Astrocyte (in vitro differentiated cells and primary cell): Measurements from ENCODE around the gene CA14. TPM values are rescaled to one million over a fixed set of nuclear protein-coding genes. Genes with fewer than 3 reads are reported as not detected.
A peak's percentile ranks its signal among the peaks of the same experiment; 100 is the strongest.
"Not testable (repeated sequence)": the region's sequence is repeated elsewhere in the genome, so short reads cannot be mapped to it uniquely, and the experiment has no call there.

Experiments used
- DNase-seq: peaks from one replicate; pipeline ENCODE4 v3.0.0-alpha.2; 2010; ENCODE audit warnings: low read depth
- FAIRE-seq: peaks from 2 replicates; lab custom pipeline; 2011; peaks lifted over from hg19 to GRCh38; lab: Jason Lieb, UNC
- H2AFZ ChIP-seq: 2 replicates; pipeline ENCODE4 v1.6.0; 2012; ENCODE audit warnings: low read depth, low read length, inconsistent platforms
- H3K27ac ChIP-seq: 2 replicates; pipeline ENCODE4 v1.5.1; 2011; ENCODE audit warnings: low read depth, low read length, inconsistent platforms
- H3K27me3 ChIP-seq: 2 replicates; pipeline ENCODE4 v1.6.0; 2011; ENCODE audit warnings: low read length, inconsistent platforms; ENCODE audit not compliant: insufficient read depth
- H3K36me3 ChIP-seq: 2 replicates; pipeline ENCODE4 v1.5.1; 2011; ENCODE audit warnings: low read length, inconsistent platforms; ENCODE audit not compliant: insufficient read depth
- H3K4me1 ChIP-seq: 2 replicates; pipeline ENCODE4 v1.5.1; 2011; ENCODE audit warnings: low read length, inconsistent platforms; ENCODE audit not compliant: insufficient read depth
- H3K4me2 ChIP-seq: 2 replicates; pipeline ENCODE4 v1.6.0; 2012; ENCODE audit warnings: low read length, inconsistent platforms
- H3K4me3 ChIP-seq: 2 replicates; pipeline ENCODE4 v1.5.1; 2011; ENCODE audit warnings: low read depth, mild to moderate bottlenecking, low read length, inconsistent platforms; ENCODE audit not compliant: insufficient read depth
- H3K79me2 ChIP-seq: 2 replicates; pipeline ENCODE4 v1.6.0; 2012; ENCODE audit warnings: mild to moderate bottlenecking, low read length, inconsistent platforms; ENCODE audit not compliant: insufficient read depth
- H3K9ac ChIP-seq: 2 replicates; pipeline ENCODE4 v1.6.0; 2012; ENCODE audit warnings: mild to moderate bottlenecking, low read length, inconsistent platforms
- H3K9me3 ChIP-seq: 2 replicates; pipeline ENCODE4 v1.5.1; 2012; ENCODE audit warnings: low read depth, mild to moderate bottlenecking, low read length, inconsistent platforms; ENCODE audit not compliant: insufficient read depth
- H4K20me1 ChIP-seq: 2 replicates; pipeline ENCODE4 v1.6.0; 2012; ENCODE audit warnings: low read length, inconsistent platforms; ENCODE audit not compliant: insufficient read depth
- H3K27ac Mint-ChIP-seq: one replicate; pipeline ENCODE4 v1.8.0; 2021; ENCODE audit warnings: mild to moderate bottlenecking, mixed read lengths; ENCODE audit not compliant: unreplicated experiment
- H3K27me3 Mint-ChIP-seq: one replicate; pipeline ENCODE4 v1.8.0; 2021; ENCODE audit warnings: low read depth, mixed read lengths; ENCODE audit not compliant: unreplicated experiment
- H3K36me3 Mint-ChIP-seq: one replicate; pipeline ENCODE4 v1.8.0; 2021; ENCODE audit warnings: low read depth, mixed read lengths; ENCODE audit not compliant: unreplicated experiment
- H3K4me1 Mint-ChIP-seq: one replicate; pipeline ENCODE4 v1.8.0; 2021; ENCODE audit warnings: low read depth, mixed read lengths; ENCODE audit not compliant: unreplicated experiment
- H3K4me3 Mint-ChIP-seq: one replicate; pipeline ENCODE4 v1.8.0; 2021; ENCODE audit warnings: mild to moderate bottlenecking, moderate library complexity, mixed read lengths; ENCODE audit not compliant: unreplicated experiment
- H3K9me3 Mint-ChIP-seq: one replicate; pipeline ENCODE4 v1.8.0; 2021; ENCODE audit warnings: mild to moderate bottlenecking, mixed read lengths; ENCODE audit not compliant: unreplicated experiment
- EZH2 ChIP-seq: IDR thresholded peaks from 2 replicates; pipeline ENCODE4 v1.6.1; 2012; ENCODE audit warnings: mild to moderate bottlenecking, low read length, inconsistent platforms; ENCODE audit not compliant: insufficient read depth
- total RNA-seq: library from RNA; stranded (reverse); gene quantifications from 2 replicates; pipeline ENCODE4 v1.2.1, GENCODE V29; 2021
- TF ChIP-seq, protein P1 (sequence below): IDR thresholded peaks from 2 replicates; pipeline ENCODE4 v1.5.1; 2011; ENCODE audit warnings: low read depth, mild to moderate bottlenecking, inconsistent platforms, low read length, moderate library complexity; ENCODE audit not compliant: insufficient read depth

Gene CA14
- total RNA-seq, 1 donor from 2014 or later, result 1.2 TPM

DNA sequence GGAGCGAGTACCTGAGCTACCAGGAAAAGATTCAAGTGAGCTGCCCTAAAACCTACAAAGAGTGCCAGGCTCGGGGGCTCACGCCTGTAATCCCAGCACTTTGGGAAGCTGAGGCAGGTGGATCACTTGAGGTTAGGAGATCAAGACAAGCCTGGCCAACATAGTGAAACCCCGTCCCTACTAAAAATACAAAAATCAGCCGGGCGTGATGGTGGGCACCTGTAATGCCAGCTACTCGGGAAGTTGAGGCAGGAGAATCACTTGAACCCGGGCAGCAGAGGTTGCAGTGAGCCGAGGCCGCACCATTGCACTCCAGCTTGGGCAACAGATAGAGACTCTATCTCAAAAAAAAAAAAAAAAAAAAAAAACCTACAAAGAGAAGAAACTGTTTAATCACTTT is 24.7 kb upstream of the CA14 start:
- not testable (repeated sequence) for H4K20me1 ChIP-seq, H3K9ac ChIP-seq, H3K4me1 Mint-ChIP-seq, H3K27ac ChIP-seq, H3K4me3 ChIP-seq, DNase-seq, H3K36me3 Mint-ChIP-seq, H3K27me3 ChIP-seq, H3K9me3 ChIP-seq, FAIRE-seq, H2AFZ ChIP-seq, H3K27me3 Mint-ChIP-seq, H3K9me3 Mint-ChIP-seq
- Histone ChIP-seq H3K4me1 (peaks cover 11% of the 10 kb centered on the region), H3K4me2 (peak overlapping the region; percentile 88), H3K79me2 (peaks cover 58% of the 10 kb centered on the region), H3K36me3 (peaks cover 11% of the 10 kb centered on the region)
- peak overlapping the region; percentile 13 for H3K27ac Mint-ChIP-seq
- H3K4me3 Mint-ChIP-seq, result peak overlapping the region; percentile 98

DNA sequence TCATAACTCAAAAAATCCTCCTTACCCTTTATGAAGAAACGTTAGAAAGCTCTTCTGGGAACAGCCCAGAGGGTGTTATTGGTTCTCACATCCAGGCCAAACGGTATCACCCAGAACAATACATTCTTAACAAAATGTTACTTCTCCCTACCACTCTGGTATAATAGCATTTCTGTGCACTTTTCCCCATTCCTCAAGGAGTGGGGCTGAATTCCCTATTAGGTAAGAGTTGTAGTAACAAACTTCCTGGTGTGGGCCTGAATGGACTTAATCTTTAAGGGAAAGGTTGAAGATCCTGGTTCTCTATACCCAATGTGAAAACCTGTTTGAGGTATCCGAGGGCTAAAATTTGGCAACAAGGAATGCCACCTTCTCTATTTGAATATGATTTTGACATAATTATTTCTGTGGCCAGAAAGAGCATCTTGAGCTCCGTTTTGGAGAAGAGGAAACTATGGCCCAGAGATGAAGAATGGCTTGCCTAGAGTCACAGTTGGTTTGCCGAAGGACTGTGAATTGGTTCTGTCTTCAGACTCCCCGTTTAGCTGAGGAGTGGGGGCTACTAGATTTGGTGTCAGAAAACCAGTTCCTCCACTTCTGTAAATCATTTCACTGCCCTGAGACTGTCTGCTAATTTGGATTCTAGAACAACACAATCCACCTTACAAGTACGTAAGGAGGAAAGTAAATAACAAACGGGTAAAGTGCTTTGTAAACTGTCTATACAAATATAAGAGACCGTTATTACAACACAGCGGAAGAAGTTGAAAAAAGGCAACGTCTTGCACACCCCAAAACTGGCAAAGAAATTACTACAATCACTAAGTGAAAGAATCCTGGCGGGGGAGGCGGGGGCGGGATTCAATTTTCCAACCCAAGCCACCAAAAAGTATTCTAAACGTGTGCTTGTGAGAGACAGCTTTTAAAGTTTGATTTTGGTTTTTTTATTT is 23.9 kb upstream of the CA14 start:
- Histone ChIP-seq H4K20me1 (peaks cover 7% of the 10 kb centered on the region), H3K4me3 (peak overlapping the region; percentile 89), H3K4me1 (peaks cover 11% of the 10 kb centered on the region), H3K4me2 (peak overlapping the region; percentile 88), H3K27me3 (no peaks in the 10 kb centered on the region), H3K36me3 (peaks cover 11% of the 10 kb centered on the region), H2AFZ (no peak overlapping the region), H3K9ac (peak overlapping the region; percentile 94), H3K79me2 (peaks cover 58% of the 10 kb centered on the region), H3K9me3 (no peaks in the 10 kb centered on the region), H3K27ac (peak overlapping the region; percentile 82)
- Mint-ChIP-seq H3K27ac (peak overlapping the region; percentile 91), H3K9me3 (no peaks in the 10 kb centered on the region), H3K4me3 (peak overlapping the region; percentile 98), H3K36me3 (no peaks in the 10 kb centered on the region), H3K27me3 (no peaks in the 10 kb centered on the region), H3K4me1 (no peaks in the 10 kb centered on the region)
- TF ChIP-seq EZH2, result no peak
- TF ChIP-seq, protein P1, sequence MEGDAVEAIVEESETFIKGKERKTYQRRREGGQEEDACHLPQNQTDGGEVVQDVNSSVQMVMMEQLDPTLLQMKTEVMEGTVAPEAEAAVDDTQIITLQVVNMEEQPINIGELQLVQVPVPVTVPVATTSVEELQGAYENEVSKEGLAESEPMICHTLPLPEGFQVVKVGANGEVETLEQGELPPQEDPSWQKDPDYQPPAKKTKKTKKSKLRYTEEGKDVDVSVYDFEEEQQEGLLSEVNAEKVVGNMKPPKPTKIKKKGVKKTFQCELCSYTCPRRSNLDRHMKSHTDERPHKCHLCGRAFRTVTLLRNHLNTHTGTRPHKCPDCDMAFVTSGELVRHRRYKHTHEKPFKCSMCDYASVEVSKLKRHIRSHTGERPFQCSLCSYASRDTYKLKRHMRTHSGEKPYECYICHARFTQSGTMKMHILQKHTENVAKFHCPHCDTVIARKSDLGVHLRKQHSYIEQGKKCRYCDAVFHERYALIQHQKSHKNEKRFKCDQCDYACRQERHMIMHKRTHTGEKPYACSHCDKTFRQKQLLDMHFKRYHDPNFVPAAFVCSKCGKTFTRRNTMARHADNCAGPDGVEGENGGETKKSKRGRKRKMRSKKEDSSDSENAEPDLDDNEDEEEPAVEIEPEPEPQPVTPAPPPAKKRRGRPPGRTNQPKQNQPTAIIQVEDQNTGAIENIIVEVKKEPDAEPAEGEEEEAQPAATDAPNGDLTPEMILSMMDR, result no peak
- DNase-seq (no peak), FAIRE-seq (no peak)

DNA sequence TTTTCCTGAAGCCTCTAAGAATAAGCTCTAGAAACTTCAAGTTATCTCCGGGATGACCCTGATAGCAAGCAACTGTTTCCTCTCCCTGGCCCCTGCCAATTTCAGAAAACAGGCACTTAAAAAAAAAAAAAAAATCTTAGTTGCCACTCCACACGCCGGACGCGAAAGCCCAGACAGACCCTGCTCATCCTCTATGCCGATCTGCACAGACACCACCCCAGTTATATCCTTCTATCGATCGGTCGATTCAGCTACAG is 23.3 kb upstream of the CA14 start:
- Histone ChIP-seq H3K27me3 (no peaks in the 10 kb centered on the region), H3K36me3 (peaks cover 7% of the 10 kb centered on the region), H2AFZ (peak overlapping the region; percentile 75), H4K20me1 (peaks cover 7% of the 10 kb centered on the region), H3K9ac (peak overlapping the region; percentile 94), H3K79me2 (peaks cover 58% of the 10 kb centered on the region), H3K9me3 (no peaks in the 10 kb centered on the region), H3K27ac (peak overlapping the region; percentile 82), H3K4me3 (peak overlapping the region; percentile 89), H3K4me1 (peaks cover 11% of the 10 kb centered on the region), H3K4me2 (peak overlapping the region; percentile 88)
- TF ChIP-seq, protein P1, result no peak
- no peak for TF ChIP-seq EZH2
- no peaks in the 10 kb centered on the region for H3K4me1 Mint-ChIP-seq
- no peaks in the 10 kb centered on the region for H3K27me3 Mint-ChIP-seq
- DNase-seq, result no peak
- no peaks in the 10 kb centered on the region for H3K36me3 Mint-ChIP-seq
- FAIRE-seq, result no peak
- H3K27ac Mint-ChIP-seq, result peak overlapping the region; percentile 91
- peak overlapping the region; percentile 98 for H3K4me3 Mint-ChIP-seq
- no peaks in the 10 kb centered on the region for H3K9me3 Mint-ChIP-seq
